ENCODE results near the gene TTC39A.

Gene TTC39A

GRCh38 chr1:51330331-51331201, at the start of gene TTC39A:
TTC39A (minus strand) TSS chr1:51330562; CDS start chr1:51330477, 85 bp downstream.
- peak within 1 kb of the TSS; percentile 74 for H3K4me3 Mint-ChIP-seq
- peaks cover 9% of the 10 kb centered on the region for H3K4me1 Mint-ChIP-seq
- H3K9me3 Mint-ChIP-seq: no peaks in the 10 kb centered on the region
- peaks cover 47% of the 10 kb centered on the region for H3K27me3 Mint-ChIP-seq
- peaks cover 2% of the 10 kb centered on the region for H3K36me3 Mint-ChIP-seq (ENCODE audit: insufficient read depth)
- no peak within 1 kb of the TSS for H3K27ac Mint-ChIP-seq (ENCODE audit: low read depth)
- no peak for DNase-seq (ENCODE audit: low spot score in 2 of 2)
- ATAC-seq (replicated peaks; ENCODE audit: extremely low read depth, poor library complexity, severe bottlenecking): peak; percentile 24

GRCh38 chr1:51378871-51379270, 48.5 kb upstream of the TTC39A start:
- H3K4me1 Mint-ChIP-seq: peaks cover 18% of the 10 kb centered on the region
- no peak overlapping the region for H3K27ac Mint-ChIP-seq (ENCODE audit: low read depth)
- H3K27me3 Mint-ChIP-seq: no peaks in the 10 kb centered on the region
- peaks cover 39% of the 10 kb centered on the region for H3K36me3 Mint-ChIP-seq (ENCODE audit: insufficient read depth)
- H3K9me3 Mint-ChIP-seq: no peaks in the 10 kb centered on the region
- DNase-seq (ENCODE audit: low spot score in 2 of 2) (no peak), ATAC-seq (replicated peaks; ENCODE audit: extremely low read depth, poor library complexity, severe bottlenecking) (no peak)
- H3K4me3 Mint-ChIP-seq: no peak overlapping the region

GRCh38 chr1:51373898-51374297, 43.5 kb upstream of the TTC39A start:
- Mint-ChIP-seq H3K4me3 (no peak overlapping the region), H3K27me3 (no peaks in the 10 kb centered on the region), H3K9me3 (no peaks in the 10 kb centered on the region), H3K4me1 (no peaks in the 10 kb centered on the region), H3K27ac (ENCODE audit: low read depth) (peak overlapping the region; percentile 72), H3K36me3 (ENCODE audit: insufficient read depth) (peaks cover 39% of the 10 kb centered on the region)
- no peak for ATAC-seq (replicated peaks; ENCODE audit: extremely low read depth, poor library complexity, severe bottlenecking)
- DNase-seq (ENCODE audit: low spot score in 2 of 2): no peak

GRCh38 chr1:51372561-51372960, 42.2 kb upstream of the TTC39A start:
- H3K36me3 Mint-ChIP-seq (ENCODE audit: insufficient read depth): peaks cover 34% of the 10 kb centered on the region
- H3K4me1 Mint-ChIP-seq: no peaks in the 10 kb centered on the region
- no peak overlapping the region for H3K4me3 Mint-ChIP-seq
- ATAC-seq (replicated peaks; ENCODE audit: extremely low read depth, poor library complexity, severe bottlenecking) (no peak), DNase-seq (ENCODE audit: low spot score in 2 of 2) (no peak)
- no peaks in the 10 kb centered on the region for H3K27me3 Mint-ChIP-seq
- H3K27ac Mint-ChIP-seq (ENCODE audit: low read depth): no peak overlapping the region
- no peaks in the 10 kb centered on the region for H3K9me3 Mint-ChIP-seq

GRCh38 chr1:51369171-51369570, 38.8 kb upstream of the TTC39A start:
- H3K36me3 Mint-ChIP-seq (ENCODE audit: insufficient read depth): peaks cover 29% of the 10 kb centered on the region
- H3K27me3 Mint-ChIP-seq: no peaks in the 10 kb centered on the region
- H3K4me3 Mint-ChIP-seq: no peak overlapping the region
- DNase-seq (ENCODE audit: low spot score in 2 of 2) (no peak), ATAC-seq (replicated peaks; ENCODE audit: extremely low read depth, poor library complexity, severe bottlenecking) (no peak)
- no peak overlapping the region for H3K27ac Mint-ChIP-seq (ENCODE audit: low read depth)
- no peaks in the 10 kb centered on the region for H3K9me3 Mint-ChIP-seq
- no peaks in the 10 kb centered on the region for H3K4me1 Mint-ChIP-seq

GRCh38 chr1:51365774-51366173, 35.4 kb upstream of the TTC39A start:
- H3K27ac Mint-ChIP-seq (ENCODE audit: low read depth): no peak overlapping the region
- H3K4me3 Mint-ChIP-seq: no peak overlapping the region
- DNase-seq (ENCODE audit: low spot score in 2 of 2) (no peak), ATAC-seq (replicated peaks; ENCODE audit: extremely low read depth, poor library complexity, severe bottlenecking) (no peak)
- no peaks in the 10 kb centered on the region for H3K27me3 Mint-ChIP-seq
- H3K4me1 Mint-ChIP-seq: no peaks in the 10 kb centered on the region
- H3K36me3 Mint-ChIP-seq (ENCODE audit: insufficient read depth): peaks cover 37% of the 10 kb centered on the region
- no peaks in the 10 kb centered on the region for H3K9me3 Mint-ChIP-seq

GRCh38 chr1:51359879-51360278, 29.5 kb upstream of the TTC39A start:
- Mint-ChIP-seq H3K36me3 (ENCODE audit: insufficient read depth) (peaks cover 59% of the 10 kb centered on the region), H3K4me3 (no peak overlapping the region), H3K9me3 (no peaks in the 10 kb centered on the region), H3K27ac (ENCODE audit: low read depth) (no peak overlapping the region), H3K4me1 (no peaks in the 10 kb centered on the region), H3K27me3 (no peaks in the 10 kb centered on the region)
- DNase-seq (ENCODE audit: low spot score in 2 of 2) (no peak), ATAC-seq (replicated peaks; ENCODE audit: extremely low read depth, poor library complexity, severe bottlenecking) (no peak)

GRCh38 chr1:51355382-51355781, 25.0 kb upstream of the TTC39A start:
- no peaks in the 10 kb centered on the region for H3K4me1 Mint-ChIP-seq
- no peak for DNase-seq (ENCODE audit: low spot score in 2 of 2)
- no peaks in the 10 kb centered on the region for H3K9me3 Mint-ChIP-seq
- no peak overlapping the region for H3K27ac Mint-ChIP-seq (ENCODE audit: low read depth)
- H3K4me3 Mint-ChIP-seq: no peak overlapping the region
- no peak for ATAC-seq (replicated peaks; ENCODE audit: extremely low read depth, poor library complexity, severe bottlenecking)
- H3K36me3 Mint-ChIP-seq (ENCODE audit: insufficient read depth): peaks cover 38% of the 10 kb centered on the region
- no peaks in the 10 kb centered on the region for H3K27me3 Mint-ChIP-seq

- ATAC-seq (replicated peaks; ENCODE audit: extremely low read depth, poor library complexity, severe bottlenecking): no peak
- Mint-ChIP-seq H3K9me3 (no peaks in the 10 kb centered on the region), H3K4me3 (no peak overlapping the region), H3K4me1 (no peaks in the 10 kb centered on the region), H3K27me3 (no peaks in the 10 kb centered on the region), H3K36me3 (ENCODE audit: insufficient read depth) (peaks cover 32% of the 10 kb centered on the region), H3K27ac (ENCODE audit: low read depth) (no peak overlapping the region)
- no peak for DNase-seq (ENCODE audit: low spot score in 2 of 2)
Observed at GRCh38 chr1:51354416-51354815, 24.1 kb upstream of the TTC39A start.

GRCh38 chr1:51351907-51352306, 21.5 kb upstream of the TTC39A start:
- Mint-ChIP-seq H3K4me1 (no peaks in the 10 kb centered on the region), H3K27me3 (no peaks in the 10 kb centered on the region), H3K36me3 (ENCODE audit: insufficient read depth) (peaks cover 21% of the 10 kb centered on the region), H3K27ac (ENCODE audit: low read depth) (no peak overlapping the region), H3K9me3 (no peaks in the 10 kb centered on the region), H3K4me3 (no peak overlapping the region)
- no peak for ATAC-seq (replicated peaks; ENCODE audit: extremely low read depth, poor library complexity, severe bottlenecking)
- DNase-seq (ENCODE audit: low spot score in 2 of 2): no peak

- Mint-ChIP-seq H3K4me1 (no peaks in the 10 kb centered on the region), H3K27me3 (peaks cover 13% of the 10 kb centered on the region), H3K4me3 (no peak overlapping the region), H3K27ac (ENCODE audit: low read depth) (no peak overlapping the region), H3K36me3 (ENCODE audit: insufficient read depth) (peaks cover 8% of the 10 kb centered on the region), H3K9me3 (no peaks in the 10 kb centered on the region)
- no peak for ATAC-seq (replicated peaks; ENCODE audit: extremely low read depth, poor library complexity, severe bottlenecking)
- DNase-seq (ENCODE audit: low spot score in 2 of 2): no peak
Observed at GRCh38 chr1:51349862-51350261, 19.5 kb upstream of the TTC39A start.

- DNase-seq (ENCODE audit: low spot score in 2 of 2) (no peak), ATAC-seq (replicated peaks; ENCODE audit: extremely low read depth, poor library complexity, severe bottlenecking) (no peak)
- Mint-ChIP-seq H3K9me3 (no peaks in the 10 kb centered on the region), H3K4me3 (no peak overlapping the region), H3K27me3 (peaks cover 27% of the 10 kb centered on the region), H3K4me1 (no peaks in the 10 kb centered on the region), H3K27ac (ENCODE audit: low read depth) (peak overlapping the region; percentile 57), H3K36me3 (ENCODE audit: insufficient read depth) (peaks cover 8% of the 10 kb centered on the region)
Observed at GRCh38 chr1:51348147-51348527, 17.8 kb upstream of the TTC39A start.

- peaks cover 8% of the 10 kb centered on the region for H3K36me3 Mint-ChIP-seq (ENCODE audit: insufficient read depth)
- ATAC-seq (replicated peaks; ENCODE audit: extremely low read depth, poor library complexity, severe bottlenecking) (no peak), DNase-seq (ENCODE audit: low spot score in 2 of 2) (no peak)
- H3K27me3 Mint-ChIP-seq: peaks cover 32% of the 10 kb centered on the region
- H3K9me3 Mint-ChIP-seq: no peaks in the 10 kb centered on the region
- H3K4me1 Mint-ChIP-seq: no peaks in the 10 kb centered on the region
- peak overlapping the region; percentile 57 for H3K27ac Mint-ChIP-seq (ENCODE audit: low read depth)
- H3K4me3 Mint-ChIP-seq: no peak overlapping the region
Observed at GRCh38 chr1:51347398-51348146, 17.2 kb upstream of the TTC39A start.
